ENCODE data around the gene CALD1. TPM values are rescaled to one million over a fixed set of nuclear protein-coding genes. Genes with fewer than 3 reads are reported as not detected.
A peak's percentile ranks its signal among the peaks of the same experiment; 100 is the strongest.

Gene CALD1
- total RNA-seq, 1 donor from 2014 or later: 95.4 TPM

- TF ChIP-seq CTCF (IDR thresholded peaks at IDR 0.05; ENCODE audit: unreplicated experiment): no peak
- Mint-ChIP-seq H3K4me1 (ENCODE audit: low read depth) (peaks cover 38% of the 10 kb centered on the region), H3K27me3 (no peaks in the 10 kb centered on the region), H3K27ac (no peak overlapping the region), H3K36me3 (ENCODE audit: insufficient read depth) (no peaks in the 10 kb centered on the region), H3K9me3 (ENCODE audit: low read depth) (no peaks in the 10 kb centered on the region), H3K4me3 (ENCODE audit: low read depth) (no peak overlapping the region)
- no peak for DNase-seq (ENCODE audit: low spot score, unreplicated experiment)
Observed at GRCh38 chr7:134888141-134888740, 108.8 kb downstream of the CALD1 start.

GRCh38 chr7:134890246-134891240 lies 111.1 kb downstream of the CALD1 start:
- H3K27ac Mint-ChIP-seq: peak overlapping the region; percentile 94
- no peak for TF ChIP-seq CTCF (IDR thresholded peaks at IDR 0.05; ENCODE audit: unreplicated experiment)
- peaks cover 49% of the 10 kb centered on the region for H3K4me1 Mint-ChIP-seq (ENCODE audit: low read depth)
- no peak for DNase-seq (ENCODE audit: low spot score, unreplicated experiment)
- no peaks in the 10 kb centered on the region for H3K27me3 Mint-ChIP-seq
- H3K36me3 Mint-ChIP-seq (ENCODE audit: insufficient read depth): peaks cover 7% of the 10 kb centered on the region
- peak overlapping the region; percentile 79 for H3K4me3 Mint-ChIP-seq (ENCODE audit: low read depth)
- peaks cover 8% of the 10 kb centered on the region for H3K9me3 Mint-ChIP-seq (ENCODE audit: low read depth)

- H3K9me3 Mint-ChIP-seq (ENCODE audit: low read depth): peaks cover 14% of the 10 kb centered on the region
- DNase-seq (ENCODE audit: low spot score, unreplicated experiment): peak; percentile 37
- peaks cover 14% of the 10 kb centered on the region for H3K36me3 Mint-ChIP-seq (ENCODE audit: insufficient read depth)
Observed at GRCh38 chr7:134891262-134891695, 111.8 kb downstream of the CALD1 start.

GRCh38 chr7:134891696-134892678 lies 112.6 kb downstream of the CALD1 start:
- Mint-ChIP-seq H3K36me3 (ENCODE audit: insufficient read depth) (peaks cover 20% of the 10 kb centered on the region), H3K27me3 (no peaks in the 10 kb centered on the region), H3K4me1 (ENCODE audit: low read depth) (peaks cover 37% of the 10 kb centered on the region), H3K9me3 (ENCODE audit: low read depth) (peaks cover 19% of the 10 kb centered on the region), H3K27ac (peak overlapping the region; percentile 94), H3K4me3 (ENCODE audit: low read depth) (peak overlapping the region; percentile 79)
- TF ChIP-seq CTCF (IDR thresholded peaks at IDR 0.05; ENCODE audit: unreplicated experiment): no peak
- DNase-seq (ENCODE audit: low spot score, unreplicated experiment): no peak

More at GRCh38 chr7:134891262-134891695, 111.8 kb downstream of the CALD1 start:
- peak overlapping the region; percentile 94 for H3K27ac Mint-ChIP-seq
- H3K4me3 Mint-ChIP-seq (ENCODE audit: low read depth): peak overlapping the region; percentile 79
- H3K27me3 Mint-ChIP-seq: no peaks in the 10 kb centered on the region
- no peak for TF ChIP-seq CTCF (IDR thresholded peaks at IDR 0.05; ENCODE audit: unreplicated experiment)
- H3K4me1 Mint-ChIP-seq (ENCODE audit: low read depth): peaks cover 42% of the 10 kb centered on the region

Measured in progenitor cell of endocrine pancreas (in vitro differentiated cells).